GM19455 (cell line): Measurements from ENCODE around the gene LRSAM1.
"Not testable (repeated sequence)": the region's sequence is repeated elsewhere in the genome, so short reads cannot be mapped to it uniquely, and the experiment has no call there.

Experiments used
- ATAC-seq: cut with Tn5 transposase; IDR thresholded peaks from one replicate; pipeline ENCODE4 v1.9.1; 2021; ENCODE audit not compliant: unreplicated experiment

Gene LRSAM1

GRCh38 chr9:127455324-127455992, 4.1 kb downstream of the LRSAM1 start:
- ATAC-seq: no peak

- no peak for ATAC-seq
Observed at GRCh38 chr9:127457191-127457878, 6.0 kb downstream of the LRSAM1 start.

GRCh38 chr9:127458921-127459320, 7.6 kb downstream of the LRSAM1 start:
- ATAC-seq: no peak

- ATAC-seq: no peak
Observed at GRCh38 chr9:127463382-127463781, 12.1 kb downstream of the LRSAM1 start.

- ATAC-seq: no peak
Observed at GRCh38 chr9:127463911-127464310, 12.6 kb downstream of the LRSAM1 start.

GRCh38 chr9:127466407-127466917, 15.2 kb downstream of the LRSAM1 start:
- not testable (repeated sequence) for ATAC-seq

- no peak for ATAC-seq
Observed at GRCh38 chr9:127467621-127468020, 16.3 kb downstream of the LRSAM1 start.

GRCh38 chr9:127470662-127471061, 19.4 kb downstream of the LRSAM1 start:
- no peak for ATAC-seq

- no peak for ATAC-seq
Observed at GRCh38 chr9:127473501-127473900, 22.2 kb downstream of the LRSAM1 start.

GRCh38 chr9:127473932-127474331, 22.6 kb downstream of the LRSAM1 start:
- ATAC-seq: no peak

GRCh38 chr9:127474592-127474991, 23.3 kb downstream of the LRSAM1 start:
- ATAC-seq: no peak

GRCh38 chr9:127479507-127480081, 28.3 kb downstream of the LRSAM1 start:
- no peak for ATAC-seq

- no peak for ATAC-seq
Observed at GRCh38 chr9:127482662-127483061, 31.4 kb downstream of the LRSAM1 start.

- no peak for ATAC-seq
Observed at GRCh38 chr9:127485995-127486394, 34.7 kb downstream of the LRSAM1 start.

- ATAC-seq: no peak
Observed at GRCh38 chr9:127488946-127489345, 37.6 kb downstream of the LRSAM1 start.

GRCh38 chr9:127489471-127490115, 38.3 kb downstream of the LRSAM1 start:
- no peak for ATAC-seq

- no peak for ATAC-seq
Observed at GRCh38 chr9:127490535-127491230, 39.4 kb downstream of the LRSAM1 start.

- ATAC-seq: no peak
Observed at GRCh38 chr9:127491516-127491915, 40.2 kb downstream of the LRSAM1 start.

GRCh38 chr9:127492616-127493015, 41.3 kb downstream of the LRSAM1 start:
- ATAC-seq: no peak

- ATAC-seq: no peak
Observed at GRCh38 chr9:127493592-127494303, 42.4 kb downstream of the LRSAM1 start.
